Mesothelial cell of epicardium (in vitro differentiated cells): ENCODE measurements around the gene OR2V2. TPM values are rescaled to one million over a fixed set of nuclear protein-coding genes. Genes with fewer than 3 reads are reported as not detected.

Source experiments
- DNase-seq, 2 experiments: peaks; one replicate each; pipeline ENCODE4 v3.0.0; 2021; ENCODE audit warnings: low spot score in 2 of 2; ENCODE audit not compliant: unreplicated experiment in 2 of 2
- H3K27ac Mint-ChIP-seq: 2 replicates; pipeline ENCODE4 v1.8.0; 2021; ENCODE audit warnings: mixed read lengths
- H3K27me3 Mint-ChIP-seq: 2 replicates; pipeline ENCODE4 v1.8.0; 2021; ENCODE audit warnings: low read depth, mixed read lengths
- H3K36me3 Mint-ChIP-seq: 2 replicates; pipeline ENCODE4 v1.8.0; 2021; ENCODE audit warnings: mixed read lengths
- H3K4me1 Mint-ChIP-seq: 2 replicates; pipeline ENCODE4 v1.8.0; 2021; ENCODE audit warnings: mixed read lengths
- H3K4me3 Mint-ChIP-seq: 2 replicates; pipeline ENCODE4 v1.8.0; 2021; ENCODE audit warnings: mild to moderate bottlenecking, moderate library complexity, mixed read lengths
- H3K9me3 Mint-ChIP-seq: 2 replicates; pipeline ENCODE4 v1.8.0; 2021; ENCODE audit warnings: mixed read lengths
- total RNA-seq: library from RNA; stranded (reverse); gene quantifications from 3 replicates; pipeline ENCODE4 v1.2.1, GENCODE V29; 2021
- TF ChIP-seq, protein P1 (sequence below): fragments of 200-600 bp; sonication (generic); IDR thresholded peaks from one replicate; pipeline ENCODE4 v1.5.0; 2021; ENCODE audit warnings: antibody characterized with exemption; ENCODE audit not compliant: unreplicated experiment

Gene OR2V2
- total RNA-seq, 1 donor from 2014 or later, result not detected

DNA sequence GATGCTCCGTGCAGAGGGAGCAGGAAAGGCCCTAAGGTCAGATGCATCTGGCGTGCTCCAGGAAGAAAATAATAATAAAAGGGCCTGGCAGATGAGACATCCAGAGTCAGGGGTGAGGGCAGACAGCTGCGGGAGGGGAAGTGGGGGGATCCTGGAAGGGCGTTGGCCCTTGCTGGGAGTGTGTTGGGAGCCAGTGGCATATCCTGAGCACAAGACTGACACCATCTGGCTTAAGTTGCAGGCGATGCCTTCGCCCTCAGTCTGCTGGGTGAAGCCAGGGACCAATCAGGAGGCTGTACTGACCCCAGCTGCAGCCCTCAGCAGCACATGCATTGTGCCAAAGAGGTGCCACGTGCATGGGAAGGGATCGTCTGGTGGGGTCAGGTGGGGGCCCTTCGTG is 3.8 kb downstream of the OR2V2 start:
- DNase-seq, result no peak
- peaks cover 1% of the 10 kb centered on the region for H3K4me1 Mint-ChIP-seq
- TF ChIP-seq, protein P1, sequence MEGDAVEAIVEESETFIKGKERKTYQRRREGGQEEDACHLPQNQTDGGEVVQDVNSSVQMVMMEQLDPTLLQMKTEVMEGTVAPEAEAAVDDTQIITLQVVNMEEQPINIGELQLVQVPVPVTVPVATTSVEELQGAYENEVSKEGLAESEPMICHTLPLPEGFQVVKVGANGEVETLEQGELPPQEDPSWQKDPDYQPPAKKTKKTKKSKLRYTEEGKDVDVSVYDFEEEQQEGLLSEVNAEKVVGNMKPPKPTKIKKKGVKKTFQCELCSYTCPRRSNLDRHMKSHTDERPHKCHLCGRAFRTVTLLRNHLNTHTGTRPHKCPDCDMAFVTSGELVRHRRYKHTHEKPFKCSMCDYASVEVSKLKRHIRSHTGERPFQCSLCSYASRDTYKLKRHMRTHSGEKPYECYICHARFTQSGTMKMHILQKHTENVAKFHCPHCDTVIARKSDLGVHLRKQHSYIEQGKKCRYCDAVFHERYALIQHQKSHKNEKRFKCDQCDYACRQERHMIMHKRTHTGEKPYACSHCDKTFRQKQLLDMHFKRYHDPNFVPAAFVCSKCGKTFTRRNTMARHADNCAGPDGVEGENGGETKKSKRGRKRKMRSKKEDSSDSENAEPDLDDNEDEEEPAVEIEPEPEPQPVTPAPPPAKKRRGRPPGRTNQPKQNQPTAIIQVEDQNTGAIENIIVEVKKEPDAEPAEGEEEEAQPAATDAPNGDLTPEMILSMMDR, result no peak
- H3K27me3 Mint-ChIP-seq, result peaks cover 77% of the 10 kb centered on the region
- no peak overlapping the region for H3K27ac Mint-ChIP-seq
- no peak overlapping the region for H3K4me3 Mint-ChIP-seq
- peaks cover 8% of the 10 kb centered on the region for H3K9me3 Mint-ChIP-seq
- H3K36me3 Mint-ChIP-seq, result no peaks in the 10 kb centered on the region

DNA sequence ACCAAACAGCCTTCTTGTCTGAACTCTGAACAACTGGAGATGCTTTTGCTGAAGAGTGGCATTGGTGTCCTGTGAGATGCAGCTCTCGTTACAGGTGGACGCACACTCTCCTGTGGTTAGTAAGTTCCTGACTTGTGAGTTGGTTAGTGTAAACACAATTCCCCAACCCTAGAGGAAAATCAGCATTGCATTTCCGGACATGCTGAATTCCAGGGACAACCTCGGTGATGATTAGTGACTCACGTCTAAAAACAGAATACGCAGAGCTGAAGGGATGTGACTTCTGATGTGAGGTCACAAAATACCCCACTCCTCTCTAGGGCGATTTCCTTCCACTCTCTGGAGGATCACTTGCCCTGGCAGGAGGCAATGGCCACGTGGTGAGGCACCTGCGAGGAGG is 5.0 kb downstream of the OR2V2 start:
- no peak for DNase-seq
- H3K4me3 Mint-ChIP-seq, result no peak overlapping the region
- H3K27ac Mint-ChIP-seq, result no peak overlapping the region
- H3K4me1 Mint-ChIP-seq, result peaks cover 1% of the 10 kb centered on the region
- TF ChIP-seq, protein P1, result no peak
- no peaks in the 10 kb centered on the region for H3K9me3 Mint-ChIP-seq
- H3K27me3 Mint-ChIP-seq, result peaks cover 80% of the 10 kb centered on the region
- no peaks in the 10 kb centered on the region for H3K36me3 Mint-ChIP-seq

DNA sequence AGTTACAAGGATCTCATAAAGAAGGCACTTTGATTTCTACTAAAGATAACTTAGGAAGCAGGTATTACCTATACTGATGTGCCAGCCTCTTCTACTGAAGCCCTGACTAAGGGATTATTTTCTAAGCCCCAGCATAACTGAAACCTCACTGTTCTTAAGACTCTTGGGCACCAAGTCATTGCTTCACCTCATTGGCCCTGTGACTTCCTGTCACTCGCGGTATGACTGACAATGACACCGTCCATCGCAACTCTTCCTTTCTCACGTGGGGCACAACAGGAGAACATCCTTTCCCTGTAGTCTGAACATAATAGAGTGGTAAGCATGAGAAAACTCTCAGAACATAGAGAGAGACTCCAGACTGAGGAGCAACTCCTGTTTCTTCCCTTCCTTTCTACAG is 6.4 kb downstream of the OR2V2 start:
- DNase-seq, result no peak
- peaks cover 76% of the 10 kb centered on the region for H3K27me3 Mint-ChIP-seq
- TF ChIP-seq, protein P1, result no peak
- no peaks in the 10 kb centered on the region for H3K36me3 Mint-ChIP-seq
- peaks cover 1% of the 10 kb centered on the region for H3K4me1 Mint-ChIP-seq
- H3K27ac Mint-ChIP-seq, result no peak overlapping the region
- no peak overlapping the region for H3K4me3 Mint-ChIP-seq
- no peaks in the 10 kb centered on the region for H3K9me3 Mint-ChIP-seq

DNA sequence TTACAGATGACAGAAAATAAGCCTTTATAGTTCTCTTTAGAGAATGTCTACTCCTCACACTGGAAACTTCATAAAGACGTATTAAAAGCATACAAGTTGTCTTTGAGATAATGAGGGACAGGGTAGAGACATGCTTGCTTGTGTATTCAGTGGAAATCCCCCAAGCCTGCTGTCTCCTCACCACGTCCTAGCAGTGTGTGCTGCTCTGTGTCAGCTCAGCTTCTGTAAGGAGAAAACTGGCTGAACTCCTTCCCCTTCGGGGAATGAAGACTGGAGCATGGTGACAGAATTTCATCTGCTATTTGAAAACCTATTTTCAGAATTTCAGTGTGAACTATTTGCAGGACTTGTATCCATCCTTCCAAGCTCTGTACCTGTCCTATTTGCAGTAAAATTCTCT is 9.4 kb downstream of the OR2V2 start:
- Mint-ChIP-seq H3K4me3 (no peak overlapping the region), H3K27me3 (peaks cover 53% of the 10 kb centered on the region), H3K4me1 (peaks cover 8% of the 10 kb centered on the region), H3K27ac (no peak overlapping the region), H3K9me3 (no peaks in the 10 kb centered on the region), H3K36me3 (no peaks in the 10 kb centered on the region)
- DNase-seq, result no peak
- TF ChIP-seq, protein P1, result no peak

DNA sequence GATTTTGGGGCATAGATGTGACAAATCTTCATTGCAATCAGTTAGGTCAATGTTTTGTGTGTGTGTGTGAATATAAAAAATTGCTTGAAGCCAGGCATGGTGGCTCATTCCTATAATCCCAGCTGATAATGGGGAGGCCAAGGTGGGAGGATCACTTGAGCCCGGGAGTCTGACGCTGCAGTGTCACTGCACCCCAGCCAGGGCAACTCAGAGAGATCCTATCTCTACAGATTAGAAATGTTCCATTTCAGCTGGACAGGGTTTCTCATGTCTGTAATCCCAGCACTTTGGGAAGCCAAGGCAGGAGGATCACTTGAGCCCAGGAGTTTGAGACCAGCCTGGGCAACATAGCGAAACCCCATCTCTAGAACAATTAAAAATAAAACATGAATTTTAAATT is 11.5 kb downstream of the OR2V2 start:
- H3K27me3 Mint-ChIP-seq, result peaks cover 52% of the 10 kb centered on the region
- no peak for DNase-seq
- no peaks in the 10 kb centered on the region for H3K9me3 Mint-ChIP-seq
- no peak overlapping the region for H3K4me3 Mint-ChIP-seq
- TF ChIP-seq, protein P1, result no peak
- no peak overlapping the region for H3K27ac Mint-ChIP-seq
- no peaks in the 10 kb centered on the region for H3K36me3 Mint-ChIP-seq
- H3K4me1 Mint-ChIP-seq, result peaks cover 8% of the 10 kb centered on the region
